RWPE2 (cell line): Measurements from ENCODE around the gene SRGAP2C.
"Not testable (repeated sequence)": the region's sequence is repeated elsewhere in the genome, so short reads cannot be mapped to it uniquely, and the experiment has no call there.

Source experiments
- ATAC-seq: fragments of 200-7000 bp; cut with Tn5 transposase; 3 replicates; pipeline ENCODE4 v1.9.1; 2021; ENCODE audit warnings: low read depth
- DNase-seq: peaks from one replicate; pipeline ENCODE4 v3.0.0-alpha.2; 2020; ENCODE audit warnings: low spot score
- H3K27ac ChIP-seq: fragments of 450-650 bp; 2 replicates; pipeline ENCODE4 v1.5.1; 2017; ENCODE audit warnings: mild to moderate bottlenecking; ENCODE audit not compliant: poor library complexity, severe bottlenecking
- H3K27me3 ChIP-seq: fragments of 250-450 bp; sonication (Bioruptor Pico); 2 replicates; pipeline ENCODE4 v1.5.1; 2021; ENCODE audit warnings: mild to moderate bottlenecking, moderate library complexity; ENCODE audit not compliant: insufficient read depth, poor library complexity, severe bottlenecking
- H3K36me3 ChIP-seq: fragments of 250-450 bp; sonication (Bioruptor Pico); 2 replicates; pipeline ENCODE4 v1.5.1; 2020; ENCODE audit warnings: low read depth, mild to moderate bottlenecking, moderate library complexity
- H3K4me1 ChIP-seq: fragments of 250-450 bp; sonication (Bioruptor Pico); 2 replicates; pipeline ENCODE4 v1.5.1; 2021; ENCODE audit warnings: mild to moderate bottlenecking, moderate library complexity; ENCODE audit not compliant: insufficient read depth, poor library complexity, severe bottlenecking
- H3K4me3 ChIP-seq: fragments of 250-450 bp; sonication (Bioruptor Pico); 2 replicates; pipeline ENCODE4 v1.5.1; 2021; ENCODE audit warnings: mild to moderate bottlenecking, moderate library complexity; ENCODE audit not compliant: severe bottlenecking
- H3K9me3 ChIP-seq: fragments of 250-450 bp; sonication (Bioruptor Pico); 2 replicates; pipeline ENCODE4 v1.5.1; 2021; ENCODE audit warnings: mild to moderate bottlenecking, moderate library complexity; ENCODE audit not compliant: severe bottlenecking

Gene SRGAP2C

GRCh38 chr1:121187914-121188313 lies 3.1 kb downstream of the SRGAP2C start:
- not testable (repeated sequence) for DNase-seq, H3K4me1 ChIP-seq, ATAC-seq, H3K4me3 ChIP-seq, H3K27me3 ChIP-seq, H3K9me3 ChIP-seq, H3K27ac ChIP-seq, H3K36me3 ChIP-seq

GRCh38 chr1:121192512-121192911 lies 7.7 kb downstream of the SRGAP2C start:
- H3K9me3 ChIP-seq, ATAC-seq, H3K27me3 ChIP-seq, H3K4me3 ChIP-seq, H3K36me3 ChIP-seq, H3K27ac ChIP-seq, H3K4me1 ChIP-seq, DNase-seq: not testable (repeated sequence)

- not testable (repeated sequence) for ATAC-seq, H3K4me3 ChIP-seq, H3K9me3 ChIP-seq, H3K27ac ChIP-seq, H3K27me3 ChIP-seq, H3K4me1 ChIP-seq, H3K36me3 ChIP-seq, DNase-seq
These were observed 12.5 kb downstream of the SRGAP2C start for GRCh38 chr1:121197095-121197882.

- H3K9me3 ChIP-seq, ATAC-seq, DNase-seq, H3K4me1 ChIP-seq, H3K4me3 ChIP-seq, H3K27me3 ChIP-seq, H3K36me3 ChIP-seq, H3K27ac ChIP-seq: not testable (repeated sequence)
These were observed 15.0 kb downstream of the SRGAP2C start for GRCh38 chr1:121199763-121200162.

- not testable (repeated sequence) for H3K4me3 ChIP-seq, H3K36me3 ChIP-seq, H3K27ac ChIP-seq, ATAC-seq, DNase-seq, H3K4me1 ChIP-seq, H3K27me3 ChIP-seq, H3K9me3 ChIP-seq
These were observed 15.5 kb downstream of the SRGAP2C start for GRCh38 chr1:121200232-121200631.

GRCh38 chr1:121200985-121201981 lies 16.5 kb downstream of the SRGAP2C start:
- H3K4me1 ChIP-seq, H3K9me3 ChIP-seq, H3K36me3 ChIP-seq, H3K27me3 ChIP-seq, H3K4me3 ChIP-seq, H3K27ac ChIP-seq, DNase-seq, ATAC-seq: not testable (repeated sequence)

GRCh38 chr1:121202986-121203385 lies 18.2 kb downstream of the SRGAP2C start:
- not testable (repeated sequence) for H3K4me1 ChIP-seq, H3K36me3 ChIP-seq, H3K27me3 ChIP-seq, H3K9me3 ChIP-seq, H3K4me3 ChIP-seq, DNase-seq, H3K27ac ChIP-seq
- ATAC-seq, result peak; percentile 42; the same call in 1 of the 3 replicates

- DNase-seq, H3K4me3 ChIP-seq, H3K9me3 ChIP-seq, H3K27ac ChIP-seq, H3K4me1 ChIP-seq, H3K27me3 ChIP-seq, H3K36me3 ChIP-seq: not testable (repeated sequence)
- peak; percentile 83 for ATAC-seq
These were observed 21.3 kb downstream of the SRGAP2C start for GRCh38 chr1:121205786-121206711.

GRCh38 chr1:121207328-121207727 lies 22.6 kb downstream of the SRGAP2C start:
- not testable (repeated sequence) for H3K36me3 ChIP-seq, DNase-seq, ATAC-seq, H3K4me1 ChIP-seq, H3K27ac ChIP-seq, H3K4me3 ChIP-seq, H3K27me3 ChIP-seq, H3K9me3 ChIP-seq

GRCh38 chr1:121208375-121208774 lies 23.6 kb downstream of the SRGAP2C start:
- H3K36me3 ChIP-seq, H3K27ac ChIP-seq, H3K4me1 ChIP-seq, H3K4me3 ChIP-seq, H3K27me3 ChIP-seq, DNase-seq, H3K9me3 ChIP-seq: not testable (repeated sequence)
- ATAC-seq, result peak; percentile 37; the same call in 2 of the 3 replicates
